GM19372 (cell line): ENCODE results near the gene PRTN3.
"Not testable (repeated sequence)": the region's sequence is repeated elsewhere in the genome, so short reads cannot be mapped to it uniquely, and the experiment has no call there.

Source experiments
- ATAC-seq: cut with Tn5 transposase; IDR thresholded peaks from one replicate; pipeline ENCODE4 v1.9.1; 2021; ENCODE audit warnings: mild to moderate bottlenecking, low read depth, moderate library complexity; ENCODE audit not compliant: unreplicated experiment

The PRTN3 gene

DNA sequence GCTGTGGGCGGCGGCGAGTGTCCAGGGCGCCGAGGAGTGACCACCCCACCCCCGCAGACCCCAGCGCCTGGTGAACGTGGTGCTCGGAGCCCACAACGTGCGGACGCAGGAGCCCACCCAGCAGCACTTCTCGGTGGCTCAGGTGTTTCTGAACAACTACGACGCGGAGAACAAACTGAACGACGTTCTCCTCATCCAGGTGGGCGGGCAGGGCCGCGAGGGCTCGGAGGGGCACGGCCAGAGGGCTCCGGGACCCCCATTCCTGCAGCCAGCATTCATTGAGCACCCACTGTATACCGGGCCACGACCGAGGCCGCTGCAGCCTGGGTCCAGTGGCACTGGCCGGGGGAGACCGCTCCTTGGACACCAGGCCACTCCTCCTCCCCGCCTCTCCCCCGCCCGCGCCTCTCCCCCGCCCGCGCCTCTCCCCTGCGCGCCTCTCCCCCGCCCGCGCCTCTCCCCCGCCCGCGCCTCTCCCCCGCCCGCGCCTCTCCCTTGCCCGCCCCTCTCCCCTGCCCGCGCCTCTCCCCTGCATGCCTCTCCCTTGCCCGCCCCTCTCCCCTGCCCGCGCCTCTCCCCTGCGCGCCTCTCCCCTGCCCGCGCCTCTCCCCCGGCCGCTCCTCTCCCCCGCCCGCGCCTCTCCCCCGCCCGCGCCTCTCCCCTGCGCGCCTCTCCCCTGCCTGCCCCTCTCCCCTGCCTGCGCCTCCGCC lies 3.2 kb downstream of the PRTN3 start:
- no peak for ATAC-seq

- ATAC-seq: no peak
Measured at GRCh38 chr19:844546-844971, 3.8 kb downstream of the PRTN3 start.

GRCh38 chr19:845707-846521 lies 5.1 kb downstream of the PRTN3 start:
- ATAC-seq: no peak

- ATAC-seq: no peak
Measured at GRCh38 chr19:848386-848921, 7.7 kb downstream of the PRTN3 start.

GRCh38 chr19:849195-849594 lies 8.4 kb downstream of the PRTN3 start:
- ATAC-seq: not testable (repeated sequence)

GRCh38 chr19:850221-850978 lies 9.6 kb downstream of the PRTN3 start:
- ATAC-seq: no peak

GRCh38 chr19:850979-851335 lies 10.2 kb downstream of the PRTN3 start:
- ATAC-seq: no peak

- ATAC-seq: no peak
Measured at GRCh38 chr19:852136-853013, 11.6 kb downstream of the PRTN3 start, which contains the start of gene ELANE. Gene ELANE, plus strand, starts transcription at chr19:852303. Its CDS starts 26 bp downstream, at chr19:852329.

GRCh38 chr19:853014-853585 lies 12.3 kb downstream of the PRTN3 start:
- ATAC-seq: no peak

GRCh38 chr19:853614-854220 lies 12.9 kb downstream of the PRTN3 start:
- not testable (repeated sequence) for ATAC-seq

DNA sequence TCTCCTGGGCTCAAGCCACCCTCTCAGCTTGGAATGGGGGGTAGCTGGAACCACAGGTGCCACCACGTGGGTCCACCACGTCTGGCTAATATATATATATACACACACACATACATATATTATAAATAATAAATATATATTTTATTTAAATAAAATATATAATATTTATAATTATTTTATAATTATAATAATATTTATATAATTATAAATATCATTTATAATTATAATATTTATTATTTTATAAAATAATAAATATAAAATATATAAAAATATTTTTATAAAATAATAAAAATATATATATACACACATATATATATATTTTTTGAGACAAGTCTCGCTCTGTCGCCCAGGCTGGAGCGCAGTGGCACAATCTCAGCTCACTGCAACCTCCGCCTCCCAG lies 13.8 kb downstream of the PRTN3 start:
- no peak for ATAC-seq

DNA sequence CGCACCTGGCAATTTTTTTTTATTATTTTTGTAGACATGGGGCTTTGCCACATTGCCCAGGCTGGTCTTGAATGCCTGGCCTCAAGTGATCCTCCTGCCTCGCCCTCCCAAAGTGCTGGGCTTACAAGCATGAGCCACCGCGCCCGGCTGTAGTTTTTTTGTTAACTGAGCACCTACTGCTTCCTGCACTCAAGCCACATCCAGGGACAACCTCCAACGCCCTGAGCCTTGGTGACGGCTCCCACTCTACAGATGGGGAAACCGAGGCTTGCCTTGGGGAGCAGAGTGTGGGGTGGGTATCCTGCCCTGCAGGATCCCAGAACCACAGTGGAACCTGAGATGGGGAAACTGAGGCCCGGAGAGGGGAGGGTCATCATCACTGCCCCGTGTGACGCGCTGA lies 14.3 kb downstream of the PRTN3 start:
- ATAC-seq: no peak

DNA sequence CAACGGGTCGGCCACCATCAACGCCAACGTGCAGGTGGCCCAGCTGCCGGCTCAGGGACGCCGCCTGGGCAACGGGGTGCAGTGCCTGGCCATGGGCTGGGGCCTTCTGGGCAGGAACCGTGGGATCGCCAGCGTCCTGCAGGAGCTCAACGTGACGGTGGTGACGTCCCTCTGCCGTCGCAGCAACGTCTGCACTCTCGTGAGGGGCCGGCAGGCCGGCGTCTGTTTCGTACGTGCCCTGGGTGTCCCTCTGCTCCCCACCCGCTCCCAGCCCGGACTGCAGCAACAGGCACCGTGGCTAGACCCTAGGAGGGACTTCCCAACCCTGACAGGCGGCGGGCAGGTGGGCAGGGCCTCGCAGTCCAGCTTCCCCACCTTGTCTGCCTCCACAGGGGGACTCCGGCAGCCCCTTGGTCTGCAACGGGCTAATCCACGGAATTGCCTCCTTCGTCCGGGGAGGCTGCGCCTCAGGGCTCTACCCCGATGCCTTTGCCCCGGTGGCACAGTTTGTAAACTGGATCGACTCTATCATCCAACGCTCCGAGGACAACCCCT lies 14.8 kb downstream of the PRTN3 start:
- no peak for ATAC-seq

- no peak for ATAC-seq
Measured at GRCh38 chr19:858284-858683, 17.5 kb downstream of the PRTN3 start.

DNA sequence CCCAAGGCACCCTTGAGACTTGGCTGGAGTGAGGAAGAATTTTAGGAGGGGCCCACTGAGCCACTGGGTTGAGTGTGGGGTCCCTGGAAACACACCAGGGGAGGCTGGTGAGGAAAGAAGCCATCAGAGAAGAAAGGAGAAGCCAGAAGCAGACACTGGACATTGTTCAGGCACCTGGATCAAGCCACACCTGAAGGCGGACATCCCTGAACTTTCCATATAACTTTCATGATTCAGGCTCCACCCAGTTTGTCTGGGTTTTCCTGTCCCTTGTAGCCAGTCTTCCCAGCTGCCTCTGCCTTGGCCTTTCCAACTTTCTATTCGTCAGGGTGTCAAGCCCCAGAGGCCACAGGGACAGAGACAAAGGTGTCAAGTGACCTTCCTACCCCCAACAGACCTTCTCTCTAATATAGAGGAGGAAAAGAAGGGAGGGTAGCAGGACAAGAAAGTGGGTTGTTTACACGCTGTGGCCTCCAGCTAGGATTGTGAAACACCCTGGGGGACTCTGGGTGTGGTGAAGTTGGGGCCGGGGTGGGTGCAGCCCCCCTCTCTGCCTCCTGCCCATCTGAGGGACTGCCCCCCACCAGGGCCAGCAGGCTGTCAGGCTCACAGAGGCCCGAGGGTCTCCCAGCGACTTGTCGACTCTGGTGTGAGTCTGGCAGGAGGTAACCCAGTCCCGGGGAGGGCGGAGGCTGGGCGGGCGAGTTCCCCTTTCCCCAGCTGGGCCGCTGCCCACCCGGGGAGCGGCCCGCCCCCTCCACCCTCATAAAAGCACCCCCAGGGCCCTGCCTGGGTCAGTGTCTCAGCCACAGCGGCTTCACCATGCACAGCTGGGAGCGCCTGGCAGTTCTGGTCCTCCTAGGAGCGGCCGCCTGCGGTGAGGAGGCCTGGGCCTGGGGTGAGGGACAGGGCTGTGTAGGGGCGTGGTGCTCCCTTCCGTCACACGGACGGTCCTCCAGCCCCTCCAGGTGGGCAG lies 18.4 kb downstream of the PRTN3 start, which contains the start of gene CFD:
CFD (plus strand) TSS at position 797 of the 976 bp plus-strand sequence; CDS start at position 823, 26 bp downstream.
- ATAC-seq: no peak

GRCh38 chr19:861141-861755 lies 20.4 kb downstream of the PRTN3 start:
- ATAC-seq: no peak
